Germinal center (tissue), 1 donor: ENCODE data around the gene CHML.
A peak's percentile ranks its signal among the peaks of the same experiment; 100 is the strongest.

ENCODE experiments used
- DNase-seq: peaks from one replicate; pipeline ENCODE4 v3.0.0; 2012; ENCODE audit warnings: mixed read lengths, low spot score

Gene CHML

DNA sequence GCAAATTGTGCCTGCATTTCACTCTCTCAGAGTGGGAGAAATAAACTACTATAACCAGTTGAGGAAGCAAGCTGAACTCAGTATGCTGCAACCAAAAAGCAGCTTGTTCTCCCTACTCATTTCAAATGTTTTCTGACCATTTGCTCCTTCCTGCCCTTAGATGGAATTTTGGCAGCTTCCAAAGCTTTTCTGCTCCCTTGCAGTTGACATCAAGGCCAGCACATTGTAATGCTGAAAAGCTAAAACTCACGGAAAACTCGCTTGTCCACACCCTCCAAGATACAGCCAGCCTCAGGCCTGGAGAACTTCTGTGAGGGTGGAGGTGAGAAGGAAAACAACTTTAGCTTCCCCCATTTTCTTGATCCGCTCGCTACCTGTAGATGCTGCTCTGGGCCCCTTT is 5.0 kb upstream of the CHML start:
- no peak for DNase-seq

DNA sequence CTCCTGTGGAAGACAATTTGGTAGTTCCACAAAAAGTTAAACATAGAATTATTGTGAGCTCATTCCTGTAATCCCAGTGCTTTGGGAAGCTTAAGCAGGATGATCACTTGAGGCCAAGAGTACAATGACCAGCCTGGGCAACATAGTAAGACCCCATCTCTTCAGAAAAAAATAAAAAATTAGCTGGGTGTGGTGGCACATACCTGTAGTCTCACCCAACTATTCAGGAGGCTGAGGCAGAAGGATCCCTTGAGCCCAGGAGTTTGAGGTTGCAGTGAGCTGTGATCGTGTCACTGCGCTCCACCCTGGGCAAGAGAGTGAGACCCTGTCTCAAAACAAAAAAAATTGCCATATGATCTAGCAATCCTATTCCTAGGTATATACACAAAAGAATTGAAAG is 4.1 kb upstream of the CHML start:
- DNase-seq, result no peak

DNA sequence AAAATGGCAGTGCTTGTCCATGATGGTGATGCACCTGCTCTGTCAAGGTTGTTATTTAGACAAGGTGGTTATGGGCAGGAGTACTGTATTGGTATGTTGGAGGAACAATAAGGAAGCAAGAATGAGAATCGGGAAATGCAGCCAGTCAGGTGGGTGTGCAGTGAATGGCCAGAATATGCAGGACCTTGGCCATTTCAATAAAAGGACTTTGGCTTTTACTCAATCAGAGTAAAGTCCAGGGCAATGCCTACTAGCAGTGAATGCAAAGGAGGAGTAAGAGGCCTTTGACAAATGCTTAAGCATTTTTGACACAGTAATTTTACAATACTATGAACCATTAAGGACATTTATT is 2.4 kb upstream of the CHML start:
- no peak for DNase-seq

DNA sequence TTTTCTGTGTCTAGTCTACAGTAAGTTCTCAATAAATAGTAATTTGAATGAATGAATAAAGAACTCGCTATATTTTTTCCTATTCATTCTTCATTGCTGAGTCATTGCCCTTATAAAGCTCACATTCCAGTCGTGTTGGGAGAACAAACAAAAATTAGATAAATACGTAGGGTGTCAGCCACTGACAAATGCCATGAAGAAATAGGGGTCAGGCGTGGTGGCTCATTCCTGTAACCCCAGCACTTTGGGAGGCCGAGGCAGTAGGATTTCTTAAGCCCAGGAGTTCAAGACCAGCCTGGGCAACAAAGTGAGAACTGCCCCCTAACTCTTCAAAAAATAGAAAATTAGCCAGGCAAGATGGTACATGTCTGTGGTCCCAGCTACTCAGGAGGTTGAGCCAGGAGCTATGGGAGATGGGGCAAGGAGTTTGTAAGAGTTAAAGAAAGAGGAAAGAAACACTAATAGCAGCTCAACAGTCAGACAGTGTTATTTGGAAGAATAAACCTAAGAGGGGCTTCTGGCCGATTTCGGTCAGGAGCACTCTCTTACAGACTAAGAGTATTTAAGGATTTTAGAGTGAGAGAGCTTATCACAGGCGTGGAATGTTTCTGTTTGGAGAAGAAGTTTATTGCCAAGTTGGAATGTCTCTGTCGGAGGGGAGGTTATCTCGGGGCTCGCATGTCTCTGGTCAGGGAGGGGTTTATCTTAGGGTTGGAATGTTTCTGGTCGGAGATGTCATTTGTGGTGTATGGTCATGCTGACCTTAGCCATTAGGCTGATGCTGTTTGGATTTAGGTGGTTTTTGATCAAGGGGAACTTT is 1.8 kb upstream of the CHML start:
- no peak for DNase-seq

DNA sequence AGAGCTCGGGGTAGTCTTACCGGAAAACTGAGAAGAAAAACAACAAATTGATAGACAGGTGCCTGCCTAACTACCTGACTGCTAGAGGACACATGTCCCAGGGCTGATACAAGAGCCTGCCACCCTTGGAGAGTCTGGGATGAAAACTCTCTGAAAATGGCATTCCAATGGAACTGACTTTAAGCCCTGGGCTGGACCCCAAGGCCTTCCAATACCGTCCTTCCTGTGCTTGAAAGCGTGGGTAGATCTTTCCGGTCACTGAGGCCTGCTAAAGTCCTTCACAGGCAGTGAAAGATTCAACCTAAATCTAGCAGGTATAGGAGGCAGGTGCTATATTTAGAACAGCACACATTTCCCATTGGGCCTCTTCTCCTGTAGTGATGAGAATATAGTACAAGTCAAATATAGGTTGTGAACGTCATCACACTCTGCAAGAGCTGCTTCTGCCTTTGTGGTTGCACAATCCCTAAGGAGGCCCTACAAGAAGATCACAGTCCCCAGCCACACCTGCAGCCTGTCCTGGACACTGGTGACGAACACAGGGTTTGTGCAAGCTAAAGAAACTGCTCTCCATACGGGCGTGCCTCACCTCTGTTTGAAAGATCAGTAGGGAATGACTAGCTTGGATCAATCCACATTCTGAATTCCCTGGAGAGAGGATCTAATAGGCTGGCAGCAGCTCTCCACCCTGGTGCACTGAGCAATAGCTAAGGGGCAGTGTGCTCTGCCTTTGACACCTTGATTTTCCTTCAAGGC is 876 bp upstream of the CHML start:
- peak; percentile 25 for DNase-seq

DNA sequence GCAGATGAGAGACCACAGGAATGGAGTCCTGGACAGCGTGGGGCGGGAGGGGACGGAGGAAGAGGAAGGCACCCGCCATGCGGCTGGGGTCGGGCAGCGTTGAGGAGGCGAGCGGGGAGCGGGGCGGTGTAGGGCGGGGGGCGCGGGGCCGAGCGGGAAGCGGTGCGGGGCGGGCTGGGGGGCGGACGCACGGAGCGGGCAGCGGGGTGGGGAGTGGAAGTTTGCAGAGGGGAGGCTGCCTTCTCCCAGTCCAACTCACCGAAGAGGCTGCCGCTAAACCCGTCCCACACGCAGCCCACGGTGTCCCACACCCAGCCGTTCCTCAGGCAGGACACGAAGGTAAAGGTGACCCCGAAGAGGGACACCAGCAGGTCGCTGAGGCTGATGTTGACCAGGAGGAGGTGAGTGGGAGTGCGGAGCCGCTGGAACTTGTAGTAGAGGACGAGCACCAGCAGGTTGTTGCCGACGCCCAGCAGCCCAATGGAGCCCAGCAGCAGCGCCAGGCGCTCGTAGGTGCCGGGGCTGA is 483 bp downstream of the CHML start:
- peak; percentile 18 for DNase-seq

DNA sequence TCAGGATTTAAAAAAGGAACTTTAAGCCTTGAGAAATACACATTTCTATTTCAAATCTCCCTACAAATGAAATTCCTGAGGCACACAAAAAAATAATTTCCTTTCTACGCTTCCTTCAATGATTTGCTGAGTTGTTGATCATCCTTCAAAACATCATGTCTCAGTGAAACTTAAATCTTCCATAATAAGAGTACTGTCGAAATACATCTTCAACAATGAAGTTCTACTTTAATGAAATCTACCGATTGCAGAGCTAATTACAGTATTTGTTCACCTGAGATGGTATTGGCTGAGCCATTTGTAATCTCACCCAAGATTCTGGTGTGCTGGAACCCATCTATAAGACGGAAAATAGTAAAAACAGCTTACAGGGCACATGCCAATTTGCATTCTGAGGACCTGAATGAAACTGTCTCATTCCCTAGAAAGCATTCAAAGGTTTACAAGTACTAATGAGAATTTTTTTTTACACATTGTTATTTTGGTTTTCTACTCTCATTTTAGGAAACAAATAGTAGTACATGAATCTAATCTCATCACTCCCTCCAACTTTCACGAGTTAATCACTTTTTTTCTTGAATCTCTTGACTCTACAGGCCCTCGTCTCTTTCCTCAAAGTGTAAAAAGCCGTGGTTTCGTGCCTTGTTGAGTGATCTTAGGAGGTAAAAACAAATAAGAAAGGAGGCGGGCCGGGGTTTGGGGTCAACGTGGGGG is 1.1 kb downstream of the CHML start:
- DNase-seq, result peak; percentile 30

DNA sequence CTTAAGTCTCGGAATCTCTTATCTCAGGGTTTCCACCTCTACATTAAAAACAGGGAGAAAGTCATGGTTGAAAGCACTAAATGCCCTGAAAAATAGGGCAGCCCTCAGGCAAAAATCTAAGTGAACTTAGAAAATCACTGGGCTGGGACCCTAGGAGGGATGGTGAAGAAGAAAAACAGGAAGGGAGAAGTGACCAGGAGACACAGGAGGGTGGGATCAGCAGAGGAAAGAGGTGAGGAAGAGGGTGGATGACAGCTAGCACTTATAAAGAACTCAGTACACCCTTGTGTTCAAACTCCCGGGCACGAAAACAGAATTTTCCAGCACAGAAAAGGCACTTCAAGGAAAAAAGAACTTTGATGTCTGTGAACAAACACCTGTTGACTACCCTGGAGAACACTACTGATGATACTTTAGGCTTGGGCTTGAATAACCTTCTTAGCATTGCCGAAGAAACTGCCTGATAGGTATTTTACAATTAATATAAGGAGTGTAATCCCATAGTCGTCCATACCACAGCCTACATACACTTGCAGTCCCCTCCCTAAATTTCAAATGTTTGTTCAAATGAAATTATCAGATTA is 2.0 kb downstream of the CHML start:
- no peak for DNase-seq

DNA sequence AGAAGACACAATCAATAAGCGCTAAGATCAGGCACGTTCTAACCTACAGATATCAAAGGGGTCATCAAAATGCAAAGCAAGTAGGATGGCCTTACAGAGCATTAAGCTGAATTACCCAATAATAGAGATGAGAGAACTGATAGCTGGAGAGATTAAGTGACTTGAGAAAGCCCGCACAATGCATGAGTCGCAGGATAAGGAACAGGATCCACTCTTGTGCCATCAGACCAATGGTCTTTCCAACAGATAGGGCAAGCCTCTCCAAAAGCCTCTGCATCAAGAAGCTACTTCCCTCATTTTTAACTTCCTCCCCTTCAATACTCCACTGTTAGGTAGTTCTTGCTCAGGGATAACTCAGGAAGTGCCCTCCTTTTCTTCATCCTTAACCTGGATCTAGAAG is 2.6 kb downstream of the CHML start:
- no peak for DNase-seq

DNA sequence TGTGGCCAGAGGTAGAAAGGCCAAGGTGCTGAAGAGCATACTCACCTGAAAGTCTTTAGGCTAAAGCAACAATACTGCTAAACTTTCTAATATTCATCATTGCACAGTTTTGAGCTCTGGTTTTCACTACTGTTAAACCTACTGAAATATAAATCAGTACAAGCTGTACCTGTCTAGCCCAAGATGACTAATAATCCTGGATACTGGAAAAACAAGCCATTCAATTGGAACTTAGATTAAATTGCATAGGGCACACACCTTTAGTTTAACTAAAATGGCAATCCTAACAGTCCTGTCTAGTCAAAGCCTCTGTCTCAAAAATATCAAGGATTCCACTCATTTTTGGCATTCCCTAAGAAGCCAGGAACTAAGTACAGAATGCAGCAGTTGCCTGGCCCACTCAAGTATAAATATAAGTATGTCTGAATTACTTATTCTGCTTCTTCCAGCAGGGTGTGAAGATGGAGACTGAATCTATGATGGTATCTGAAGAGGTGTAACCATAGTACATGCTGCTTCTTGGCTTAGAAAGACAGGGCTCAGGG is 3.1 kb downstream of the CHML start:
- DNase-seq, result no peak

DNA sequence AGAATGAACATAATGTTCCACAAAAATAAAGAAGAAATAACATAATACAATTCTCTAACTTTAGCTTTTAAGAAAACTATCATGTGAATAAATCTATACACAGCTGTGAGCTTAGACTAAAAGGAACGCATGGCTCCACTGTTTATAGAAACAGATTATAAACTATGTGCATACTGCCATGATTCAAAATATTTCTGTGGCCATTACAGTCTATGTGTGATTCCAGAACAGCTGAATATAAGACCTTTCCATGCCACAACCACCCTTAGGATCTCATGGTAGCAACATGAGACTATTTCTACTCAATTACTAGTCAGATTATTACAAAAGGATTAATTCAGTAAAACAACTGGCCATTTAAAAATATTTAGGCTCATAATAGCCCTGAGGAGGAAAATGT is 3.9 kb downstream of the CHML start:
- no peak for DNase-seq

DNA sequence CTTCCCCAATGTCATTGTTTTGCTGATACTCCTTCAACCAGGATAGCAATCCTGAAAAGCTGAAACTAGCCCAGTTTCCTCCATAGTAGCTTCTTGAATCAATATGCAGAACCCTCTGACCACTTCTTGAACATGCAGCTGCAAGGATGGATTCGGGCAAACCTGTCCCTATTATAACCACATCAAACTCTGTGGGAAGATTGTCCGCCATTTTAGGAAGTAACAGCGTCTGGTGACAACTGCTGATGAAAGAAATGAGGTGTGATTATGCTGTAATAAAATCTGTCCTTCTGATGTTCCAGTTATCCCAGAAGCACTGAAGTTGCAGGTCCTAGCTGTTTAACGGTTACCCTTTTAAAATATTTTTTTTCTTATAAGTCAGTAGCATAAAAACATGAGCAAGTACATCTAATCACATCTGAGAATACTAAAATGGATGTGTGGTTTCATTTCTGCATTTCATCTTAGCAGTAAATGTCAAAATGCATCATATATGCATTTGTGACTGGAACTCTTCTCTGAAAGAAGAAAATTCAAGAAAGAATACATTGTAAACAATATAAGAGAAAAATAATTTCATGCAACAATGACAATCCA is 4.5 kb downstream of the CHML start:
- no peak for DNase-seq

DNA sequence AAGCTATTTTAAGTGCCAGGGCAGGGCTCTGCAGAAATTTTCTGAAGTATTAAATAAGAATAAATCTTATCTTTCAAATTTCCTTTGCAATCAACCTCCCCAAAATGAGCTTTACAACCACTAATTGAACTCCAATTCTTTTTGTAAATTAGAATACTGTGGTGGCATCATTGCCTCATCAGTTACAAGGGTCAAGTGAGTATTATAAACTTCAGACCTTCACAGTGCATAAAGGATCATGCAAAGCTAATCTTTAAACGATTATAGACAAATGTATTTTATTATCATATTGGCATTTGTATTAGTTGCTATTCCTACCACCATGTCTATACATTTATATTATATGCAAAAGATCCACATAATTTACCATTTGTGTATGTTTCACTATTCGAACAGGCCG is 7.2 kb downstream of the CHML start:
- no peak for DNase-seq

DNA sequence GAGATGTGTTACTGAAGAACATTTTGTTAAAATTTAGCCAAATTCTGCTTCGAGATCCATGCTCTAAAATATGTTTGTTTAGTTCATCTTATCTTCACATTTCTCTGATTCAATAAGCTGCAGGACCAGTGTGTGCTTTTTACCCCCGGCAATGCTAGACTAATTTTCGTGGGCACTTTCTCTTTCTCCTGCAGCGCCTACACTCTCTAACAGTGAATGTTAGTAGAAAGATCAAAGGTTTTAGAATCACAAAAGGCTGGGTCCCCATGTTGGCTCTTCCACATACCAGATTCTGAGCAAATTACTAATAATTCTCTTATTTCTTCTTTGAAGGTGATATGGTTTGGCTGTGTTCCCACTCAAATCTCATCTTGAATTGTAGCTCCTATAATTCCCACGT is 8.5 kb downstream of the CHML start:
- DNase-seq, result no peak

DNA sequence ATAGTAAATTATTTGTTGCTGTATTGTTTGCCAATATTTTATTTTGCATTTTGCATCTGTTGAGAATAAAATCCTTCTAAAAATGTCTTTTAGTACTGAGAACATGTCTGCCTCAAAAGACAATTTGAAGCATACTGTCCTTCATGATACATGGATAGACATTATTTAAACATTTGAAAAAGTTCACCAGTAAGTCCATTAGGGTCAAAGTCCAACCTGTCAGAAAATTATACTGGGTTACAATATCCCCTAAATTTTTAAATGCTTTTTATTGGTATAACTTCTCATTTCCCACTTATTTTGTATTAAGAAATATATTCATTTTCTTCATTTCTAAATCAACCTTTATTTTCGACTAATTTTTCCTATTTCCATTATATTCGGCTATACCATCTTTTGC is 9.3 kb downstream of the CHML start:
- DNase-seq, result no peak

DNA sequence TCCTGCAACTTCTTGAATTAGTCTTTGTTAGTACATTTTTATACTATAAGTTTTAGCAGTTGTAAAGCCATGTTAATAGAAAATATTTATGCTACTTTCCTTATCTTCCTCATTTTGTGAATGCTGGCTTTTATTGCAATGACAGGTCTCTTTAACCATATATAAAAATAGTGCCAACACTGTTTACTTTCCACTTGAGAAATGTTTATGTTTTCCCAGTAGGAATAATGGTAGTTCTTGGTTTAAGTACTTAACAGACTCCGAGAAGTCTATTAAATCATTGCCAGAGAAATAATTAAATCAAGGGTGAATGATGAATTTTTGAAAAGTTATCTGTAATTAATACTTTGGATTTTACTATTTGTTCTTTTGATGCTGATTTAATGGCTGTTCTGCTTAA is 9.7 kb downstream of the CHML start:
- DNase-seq, result no peak

DNA sequence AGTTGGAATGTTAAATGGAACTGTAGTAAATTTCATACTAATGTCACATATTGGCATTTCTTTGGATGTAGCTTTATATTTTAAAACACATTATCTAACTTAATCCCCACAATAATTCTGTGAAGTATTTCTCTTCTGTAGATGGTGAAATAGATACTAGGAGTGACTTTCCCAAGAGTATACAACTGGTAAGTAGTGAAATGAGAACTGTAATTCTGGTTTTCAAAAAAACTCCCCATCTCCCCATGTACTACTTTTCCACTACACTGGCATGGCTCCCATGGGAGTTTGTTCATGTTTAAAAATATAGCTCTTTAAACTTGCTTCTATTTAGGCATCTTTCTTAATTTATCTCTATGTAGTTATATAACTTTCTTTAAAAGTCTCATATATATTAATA is 10.2 kb downstream of the CHML start:
- no peak for DNase-seq

DNA sequence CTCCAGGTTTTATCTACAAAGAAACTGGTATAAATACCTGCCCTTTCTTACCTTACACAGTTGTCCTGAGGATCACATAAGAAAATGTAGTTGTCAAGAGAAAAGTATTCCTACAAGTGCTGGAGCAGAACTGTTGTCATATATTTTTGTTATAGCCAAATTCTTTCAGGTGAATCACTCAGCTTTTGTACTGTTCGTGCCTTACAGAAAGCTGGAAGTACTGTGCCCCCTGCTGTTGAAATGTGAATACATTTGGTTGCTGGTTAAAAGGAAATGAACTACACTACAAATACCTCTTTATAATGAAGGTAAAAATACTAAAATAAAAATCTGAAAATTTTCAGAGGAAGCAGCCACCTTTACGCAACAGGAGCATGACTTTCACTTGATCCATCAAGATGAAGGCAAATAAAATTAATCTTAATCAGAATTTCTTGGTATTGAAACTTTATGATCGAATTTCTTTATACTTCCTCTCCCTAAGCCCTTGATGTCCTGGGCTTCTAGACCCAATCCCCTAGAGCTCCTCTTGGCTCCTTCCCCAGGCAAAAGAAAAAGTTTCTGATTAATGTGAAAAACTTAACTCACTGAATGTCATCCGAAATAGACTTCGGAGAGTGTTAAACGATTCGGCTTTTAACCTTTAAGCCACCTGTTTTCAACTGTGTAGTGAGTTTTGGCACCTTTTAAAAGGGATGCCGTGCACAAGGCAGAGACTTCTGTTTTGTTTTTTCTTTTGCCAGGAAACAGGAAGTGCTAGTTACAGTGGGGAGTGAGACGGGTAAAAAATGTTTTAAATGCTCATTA is 12.5 kb downstream of the CHML start:
- peak; percentile 50 for DNase-seq

DNA sequence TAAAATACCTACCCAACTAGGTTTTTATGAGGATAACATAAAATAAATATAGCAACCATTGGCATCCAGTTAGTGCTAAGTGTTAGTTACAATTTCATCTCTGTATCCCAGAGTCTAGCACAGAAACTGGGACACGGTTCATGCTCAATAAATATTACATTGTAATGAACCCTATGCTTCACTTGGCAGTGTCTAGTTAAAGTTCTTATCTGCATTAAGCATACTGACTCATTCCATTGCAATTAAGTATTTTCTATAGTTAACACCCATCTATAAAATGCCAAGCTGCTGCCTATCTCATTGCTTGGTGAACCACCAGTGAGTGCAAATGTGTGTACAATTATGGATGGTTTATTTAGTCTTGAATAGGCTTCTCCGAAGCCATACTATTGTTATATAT is 15.2 kb downstream of the CHML start:
- DNase-seq, result no peak

DNA sequence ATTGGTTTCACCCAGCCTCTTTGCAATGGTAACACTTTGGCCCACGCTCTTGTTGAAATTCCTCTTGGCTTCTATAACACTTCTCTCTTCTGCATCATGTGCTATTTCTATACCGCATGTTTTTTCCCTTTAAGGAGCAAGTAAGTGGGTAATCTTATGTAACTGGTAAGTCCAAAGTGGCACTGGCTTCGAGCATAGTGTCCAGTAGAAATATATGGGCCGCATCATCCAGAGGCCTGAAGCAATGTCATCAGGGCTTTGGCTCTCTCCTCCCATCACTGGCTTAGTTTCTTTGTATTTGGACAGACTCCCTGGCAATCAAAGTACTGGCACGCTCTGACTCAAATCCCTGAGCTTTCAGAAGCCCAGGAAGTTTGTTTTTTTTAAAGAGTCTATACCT is 17.5 kb downstream of the CHML start:
- DNase-seq, result no peak

DNA sequence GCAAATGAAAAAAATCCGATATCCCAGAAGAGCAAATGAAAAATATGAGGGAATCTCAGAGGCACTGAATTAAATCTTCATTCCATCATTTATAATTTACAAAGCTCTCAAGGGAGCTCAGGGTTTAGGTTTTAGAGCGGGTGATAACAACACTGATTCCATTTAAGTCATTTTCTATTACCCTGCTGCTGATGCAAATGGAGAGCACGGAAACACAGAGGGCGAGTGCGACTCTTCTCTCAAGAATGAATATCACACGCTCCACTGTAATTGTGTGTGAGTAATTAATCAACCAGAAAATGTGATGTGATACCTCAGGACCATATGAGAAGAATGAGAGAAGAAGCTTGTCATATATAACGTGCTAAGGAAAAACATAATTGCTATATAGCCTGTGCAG is 22.7 kb downstream of the CHML start:
- no peak for DNase-seq
